Measurements from ENCODE around the gene CPD.
"Not testable (repeated sequence)": the region's sequence is repeated elsewhere in the genome, so short reads cannot be mapped to it uniquely, and the experiment has no call there.

Gene CPD

GRCh38 chr17:30378825-30379302 is at the start of gene CPD:
TSS of gene CPD (plus strand) at chr17:30378927. CDS start at chr17:30378981, 54 bp downstream.
- DNase-seq: peak; percentile 96

- peak; percentile 69 for DNase-seq
Measured at GRCh38 chr17:30332057-30332542, 46.6 kb upstream of the CPD start.

GRCh38 chr17:30333503-30334360 is 45.0 kb upstream of the CPD start, which contains the start of gene TMIGD1:
TSS of gene TMIGD1 (minus strand) at chr17:30334057. CDS start at chr17:30332133, 1,924 bp downstream.
- DNase-seq: no peak

GRCh38 chr17:30334421-30334820 is 44.3 kb upstream of the CPD start:
- DNase-seq: no peak

- DNase-seq: peak; percentile 45
Measured at GRCh38 chr17:30336369-30337171, 42.2 kb upstream of the CPD start.

GRCh38 chr17:30337393-30337999 is 41.2 kb upstream of the CPD start:
- DNase-seq: no peak

- no peak for DNase-seq
Measured at GRCh38 chr17:30339086-30339485, 39.6 kb upstream of the CPD start.

- DNase-seq: no peak
Measured at GRCh38 chr17:30340801-30341356, 37.8 kb upstream of the CPD start.

GRCh38 chr17:30341703-30342249 is 37.0 kb upstream of the CPD start:
- DNase-seq: no peak

- not testable (repeated sequence) for DNase-seq
Measured at GRCh38 chr17:30343244-30343643, 35.5 kb upstream of the CPD start.

- DNase-seq: no peak
Measured at GRCh38 chr17:30343796-30344195, 34.9 kb upstream of the CPD start.

- DNase-seq: no peak
Measured at GRCh38 chr17:30344283-30345088, 34.2 kb upstream of the CPD start.

GRCh38 chr17:30345089-30345433 is 33.7 kb upstream of the CPD start:
- no peak for DNase-seq

- peak; percentile 39 for DNase-seq
Measured at GRCh38 chr17:30345527-30346075, 33.1 kb upstream of the CPD start.

GRCh38 chr17:30346221-30346795 is 32.4 kb upstream of the CPD start:
- DNase-seq: no peak

GRCh38 chr17:30347488-30347887 is 31.2 kb upstream of the CPD start:
- no peak for DNase-seq

- no peak for DNase-seq
Measured at GRCh38 chr17:30349252-30349651, 29.5 kb upstream of the CPD start.

- not testable (repeated sequence) for DNase-seq
Measured at GRCh38 chr17:30351263-30351662, 27.5 kb upstream of the CPD start.

GRCh38 chr17:30351735-30352134 is 27.0 kb upstream of the CPD start:
- DNase-seq: no peak

- DNase-seq: no peak
Measured at GRCh38 chr17:30352240-30352814, 26.4 kb upstream of the CPD start.

GRCh38 chr17:30354701-30355100 is 24.0 kb upstream of the CPD start:
- no peak for DNase-seq
